ENCODE measurements around the gene IER3. TPM values are rescaled to one million over a fixed set of nuclear protein-coding genes. Genes with fewer than 3 reads are reported as not detected.

IER3 gene
- total and polyA plus RNA-seq, 9 of the 15 experiments (the other 6 are each of a cell fraction or from before 2014, with no cell fraction given): 1.5 to 30.0 (median 11.5) TPM

DNA sequence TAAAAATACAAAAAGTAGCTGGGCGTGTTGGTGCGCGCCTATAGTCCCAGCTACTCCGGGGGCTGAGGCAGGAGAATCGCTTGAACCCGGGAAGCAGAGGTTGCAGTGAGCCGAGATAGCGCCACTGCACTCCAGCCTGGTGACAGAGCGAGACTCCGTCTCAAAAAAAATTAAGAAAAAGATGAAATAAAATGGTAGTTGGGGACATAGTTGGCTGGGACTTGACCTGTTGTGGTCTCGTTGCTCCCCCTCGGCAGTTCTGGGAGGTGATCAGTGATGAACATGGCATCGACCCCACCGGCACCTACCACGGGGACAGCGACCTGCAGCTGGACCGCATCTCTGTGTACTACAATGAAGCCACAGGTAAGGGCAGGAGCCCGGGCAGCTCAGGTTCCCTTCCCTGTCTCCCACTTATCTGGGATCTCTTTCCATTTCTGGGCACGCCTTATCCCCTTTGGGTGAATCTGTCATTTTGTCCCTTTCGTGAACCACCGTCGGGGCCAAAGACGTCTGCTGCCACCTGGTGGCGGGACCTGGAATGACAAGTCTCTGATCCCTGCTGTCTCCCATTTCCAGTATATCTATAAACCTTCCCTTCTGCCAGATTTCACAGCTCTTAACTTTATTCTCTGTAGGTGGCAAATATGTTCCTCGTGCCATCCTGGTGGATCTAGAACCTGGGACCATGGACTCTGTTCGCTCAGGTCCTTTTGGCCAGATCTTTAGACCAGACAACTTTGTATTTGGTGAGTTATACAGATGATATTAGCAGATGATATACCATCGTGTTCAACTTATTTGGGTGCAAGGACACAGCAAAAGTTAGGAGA, 21.9 kb downstream of the IER3 start (continued):
- TF ChIP-seq, protein P1, sequence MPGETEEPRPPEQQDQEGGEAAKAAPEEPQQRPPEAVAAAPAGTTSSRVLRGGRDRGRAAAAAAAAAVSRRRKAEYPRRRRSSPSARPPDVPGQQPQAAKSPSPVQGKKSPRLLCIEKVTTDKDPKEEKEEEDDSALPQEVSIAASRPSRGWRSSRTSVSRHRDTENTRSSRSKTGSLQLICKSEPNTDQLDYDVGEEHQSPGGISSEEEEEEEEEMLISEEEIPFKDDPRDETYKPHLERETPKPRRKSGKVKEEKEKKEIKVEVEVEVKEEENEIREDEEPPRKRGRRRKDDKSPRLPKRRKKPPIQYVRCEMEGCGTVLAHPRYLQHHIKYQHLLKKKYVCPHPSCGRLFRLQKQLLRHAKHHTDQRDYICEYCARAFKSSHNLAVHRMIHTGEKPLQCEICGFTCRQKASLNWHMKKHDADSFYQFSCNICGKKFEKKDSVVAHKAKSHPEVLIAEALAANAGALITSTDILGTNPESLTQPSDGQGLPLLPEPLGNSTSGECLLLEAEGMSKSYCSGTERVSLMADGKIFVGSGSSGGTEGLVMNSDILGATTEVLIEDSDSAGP (CRISPR knock-in tag; IDR thresholded peaks at IDR 0.05): 0 out of 2 replicates have a peak, but pooled peaks have one; percentile 26
- TF ChIP-seq ZNF263 (CRISPR knock-in tag; IDR thresholded peaks at IDR 0.05; ENCODE audit: borderline replicate concordance) (peak; percentile 66; the same call in 1 of the 2 replicates), ARHGAP35 (IDR thresholded peaks at IDR 0.05; ENCODE audit: partially characterized antibody) (no peak), BRCA1 (IDR thresholded peaks at IDR 0.05) (no peak), BRCA1 (CRISPR knock-in tag; IDR thresholded peaks at IDR 0.05) (0 out of 2 replicates have a peak, but pooled peaks have one; percentile 83), MYC (IDR thresholded peaks at IDR 0.05; ENCODE audit: low read depth, low read length) (peak; percentile 44; the same call in 1 of the 2 replicates), MYC (CRISPR knock-in tag; IDR thresholded peaks at IDR 0.05; ENCODE audit: borderline replicate concordance, low read depth) (no peak), KDM1A (IDR thresholded peaks at IDR 0.05) (0 out of 4 replicates have a peak, but pooled peaks of 1 of the 2 experiments have one; percentile 16), ZNF232 (CRISPR knock-in tag; IDR thresholded peaks at IDR 0.05) (no peak), LARP7 (IDR thresholded peaks at IDR 0.05) (no peak; the same call in 1 of the 2 replicates), GATAD2A (IDR thresholded peaks at IDR 0.05) (0 out of 2 replicates have a peak, but pooled peaks have one; percentile 37), SMARCA4 (IDR thresholded peaks at IDR 0.05) (peak; percentile 63), RNF2 (IDR thresholded peaks at IDR 0.05) (no peak), ATF1 (CRISPR knock-in tag; IDR thresholded peaks at IDR 0.05) (no peak), ATF1 (tag; IDR thresholded peaks at IDR 0.05) (peak; percentile 24; the same call in 1 of the 2 replicates)
- TF ChIP-seq, protein P2, sequence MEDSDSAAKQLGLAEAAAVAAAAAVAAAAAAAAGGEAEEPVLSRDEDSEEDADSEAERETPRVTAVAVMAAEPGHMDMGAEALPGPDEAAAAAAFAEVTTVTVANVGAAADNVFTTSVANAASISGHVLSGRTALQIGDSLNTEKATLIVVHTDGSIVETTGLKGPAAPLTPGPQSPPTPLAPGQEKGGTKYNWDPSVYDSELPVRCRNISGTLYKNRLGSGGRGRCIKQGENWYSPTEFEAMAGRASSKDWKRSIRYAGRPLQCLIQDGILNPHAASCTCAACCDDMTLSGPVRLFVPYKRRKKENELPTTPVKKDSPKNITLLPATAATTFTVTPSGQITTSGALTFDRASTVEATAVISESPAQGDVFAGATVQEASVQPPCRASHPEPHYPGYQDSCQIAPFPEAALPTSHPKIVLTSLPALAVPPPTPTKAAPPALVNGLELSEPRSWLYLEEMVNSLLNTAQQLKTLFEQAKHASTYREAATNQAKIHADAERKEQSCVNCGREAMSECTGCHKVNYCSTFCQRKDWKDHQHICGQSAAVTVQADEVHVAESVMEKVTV (CRISPR knock-in tag; IDR thresholded peaks at IDR 0.05): peak; percentile 94
- TF ChIP-seq, protein P3, sequence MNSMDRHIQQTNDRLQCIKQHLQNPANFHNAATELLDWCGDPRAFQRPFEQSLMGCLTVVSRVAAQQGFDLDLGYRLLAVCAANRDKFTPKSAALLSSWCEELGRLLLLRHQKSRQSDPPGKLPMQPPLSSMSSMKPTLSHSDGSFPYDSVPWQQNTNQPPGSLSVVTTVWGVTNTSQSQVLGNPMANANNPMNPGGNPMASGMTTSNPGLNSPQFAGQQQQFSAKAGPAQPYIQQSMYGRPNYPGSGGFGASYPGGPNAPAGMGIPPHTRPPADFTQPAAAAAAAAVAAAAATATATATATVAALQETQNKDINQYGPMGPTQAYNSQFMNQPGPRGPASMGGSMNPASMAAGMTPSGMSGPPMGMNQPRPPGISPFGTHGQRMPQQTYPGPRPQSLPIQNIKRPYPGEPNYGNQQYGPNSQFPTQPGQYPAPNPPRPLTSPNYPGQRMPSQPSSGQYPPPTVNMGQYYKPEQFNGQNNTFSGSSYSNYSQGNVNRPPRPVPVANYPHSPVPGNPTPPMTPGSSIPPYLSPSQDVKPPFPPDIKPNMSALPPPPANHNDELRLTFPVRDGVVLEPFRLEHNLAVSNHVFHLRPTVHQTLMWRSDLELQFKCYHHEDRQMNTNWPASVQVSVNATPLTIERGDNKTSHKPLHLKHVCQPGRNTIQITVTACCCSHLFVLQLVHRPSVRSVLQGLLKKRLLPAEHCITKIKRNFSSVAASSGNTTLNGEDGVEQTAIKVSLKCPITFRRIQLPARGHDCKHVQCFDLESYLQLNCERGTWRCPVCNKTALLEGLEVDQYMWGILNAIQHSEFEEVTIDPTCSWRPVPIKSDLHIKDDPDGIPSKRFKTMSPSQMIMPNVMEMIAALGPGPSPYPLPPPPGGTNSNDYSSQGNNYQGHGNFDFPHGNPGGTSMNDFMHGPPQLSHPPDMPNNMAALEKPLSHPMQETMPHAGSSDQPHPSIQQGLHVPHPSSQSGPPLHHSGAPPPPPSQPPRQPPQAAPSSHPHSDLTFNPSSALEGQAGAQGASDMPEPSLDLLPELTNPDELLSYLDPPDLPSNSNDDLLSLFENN (IDR thresholded peaks at IDR 0.05; ENCODE audit: low read depth in 2 of 2, low read length in 2 of 2): no peak
- TF ChIP-seq, protein P4, sequence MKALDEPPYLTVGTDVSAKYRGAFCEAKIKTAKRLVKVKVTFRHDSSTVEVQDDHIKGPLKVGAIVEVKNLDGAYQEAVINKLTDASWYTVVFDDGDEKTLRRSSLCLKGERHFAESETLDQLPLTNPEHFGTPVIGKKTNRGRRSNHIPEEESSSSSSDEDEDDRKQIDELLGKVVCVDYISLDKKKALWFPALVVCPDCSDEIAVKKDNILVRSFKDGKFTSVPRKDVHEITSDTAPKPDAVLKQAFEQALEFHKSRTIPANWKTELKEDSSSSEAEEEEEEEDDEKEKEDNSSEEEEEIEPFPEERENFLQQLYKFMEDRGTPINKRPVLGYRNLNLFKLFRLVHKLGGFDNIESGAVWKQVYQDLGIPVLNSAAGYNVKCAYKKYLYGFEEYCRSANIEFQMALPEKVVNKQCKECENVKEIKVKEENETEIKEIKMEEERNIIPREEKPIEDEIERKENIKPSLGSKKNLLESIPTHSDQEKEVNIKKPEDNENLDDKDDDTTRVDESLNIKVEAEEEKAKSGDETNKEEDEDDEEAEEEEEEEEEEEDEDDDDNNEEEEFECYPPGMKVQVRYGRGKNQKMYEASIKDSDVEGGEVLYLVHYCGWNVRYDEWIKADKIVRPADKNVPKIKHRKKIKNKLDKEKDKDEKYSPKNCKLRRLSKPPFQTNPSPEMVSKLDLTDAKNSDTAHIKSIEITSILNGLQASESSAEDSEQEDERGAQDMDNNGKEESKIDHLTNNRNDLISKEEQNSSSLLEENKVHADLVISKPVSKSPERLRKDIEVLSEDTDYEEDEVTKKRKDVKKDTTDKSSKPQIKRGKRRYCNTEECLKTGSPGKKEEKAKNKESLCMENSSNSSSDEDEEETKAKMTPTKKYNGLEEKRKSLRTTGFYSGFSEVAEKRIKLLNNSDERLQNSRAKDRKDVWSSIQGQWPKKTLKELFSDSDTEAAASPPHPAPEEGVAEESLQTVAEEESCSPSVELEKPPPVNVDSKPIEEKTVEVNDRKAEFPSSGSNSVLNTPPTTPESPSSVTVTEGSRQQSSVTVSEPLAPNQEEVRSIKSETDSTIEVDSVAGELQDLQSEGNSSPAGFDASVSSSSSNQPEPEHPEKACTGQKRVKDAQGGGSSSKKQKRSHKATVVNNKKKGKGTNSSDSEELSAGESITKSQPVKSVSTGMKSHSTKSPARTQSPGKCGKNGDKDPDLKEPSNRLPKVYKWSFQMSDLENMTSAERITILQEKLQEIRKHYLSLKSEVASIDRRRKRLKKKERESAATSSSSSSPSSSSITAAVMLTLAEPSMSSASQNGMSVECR (CRISPR knock-in tag; IDR thresholded peaks at IDR 0.05): peak; percentile 83
